ENCODE data around the gene RPS6KA2. TPM values are rescaled to one million over a fixed set of nuclear protein-coding genes. Genes with fewer than 3 reads are reported as not detected.
"Not testable (repeated sequence)": the region's sequence is repeated elsewhere in the genome, so short reads cannot be mapped to it uniquely, and the experiment has no call there.

Gene RPS6KA2
- total RNA-seq, 1 donor from 2014 or later = 103 TPM

GRCh38 chr6:166545156-166546034 is 81.7 kb downstream of the RPS6KA2 start:
- intact Hi-C loops (cut with DNase I) = no loop called here

GRCh38 chr6:166544296-166544605 is 82.8 kb downstream of the RPS6KA2 start:
- intact Hi-C loops (cut with DNase I) = no loop called here
- DNase-seq (ENCODE audit: low spot score) = no peak

More at GRCh38 chr6:166545156-166546034, 81.7 kb downstream of the RPS6KA2 start:
- DNase-seq (ENCODE audit: low spot score) = no peak

GRCh38 chr6:166543603-166544295 is 83.3 kb downstream of the RPS6KA2 start:
- intact Hi-C loops (cut with DNase I) = no loop called here
- DNase-seq (ENCODE audit: low spot score) = no peak

- no peak for DNase-seq (ENCODE audit: low spot score)
These were observed 84.5 kb downstream of the RPS6KA2 start for GRCh38 chr6:166542580-166542912.

GRCh38 chr6:166541876-166542579 is 85.0 kb downstream of the RPS6KA2 start:
- DNase-seq (ENCODE audit: low spot score) = no peak
- intact Hi-C loops (cut with DNase I) = no loop called here

More at GRCh38 chr6:166542580-166542912, 84.5 kb downstream of the RPS6KA2 start:
- intact Hi-C loops (cut with DNase I) = no loop called here

GRCh38 chr6:166541366-166541765 is 85.7 kb downstream of the RPS6KA2 start:
- intact Hi-C loops (cut with DNase I) = no loop called here

GRCh38 chr6:166540631-166541331 is 86.3 kb downstream of the RPS6KA2 start:
- intact Hi-C loops (cut with DNase I) = no loop called here
- no peak for DNase-seq (ENCODE audit: low spot score)

More at GRCh38 chr6:166541366-166541765, 85.7 kb downstream of the RPS6KA2 start:
- DNase-seq (ENCODE audit: low spot score) = no peak

GRCh38 chr6:166539543-166539942 is 87.5 kb downstream of the RPS6KA2 start:
- no peak for DNase-seq (ENCODE audit: low spot score)
- intact Hi-C loops (cut with DNase I) = no loop called here

- intact Hi-C loops (cut with DNase I); DNase-seq (ENCODE audit: low spot score): not testable (repeated sequence)
These were observed 88.1 kb downstream of the RPS6KA2 start for GRCh38 chr6:166539011-166539385.

- DNase-seq (ENCODE audit: low spot score) = no peak
- intact Hi-C loops (cut with DNase I) = no loop called here
These were observed 88.6 kb downstream of the RPS6KA2 start for GRCh38 chr6:166538297-166539010.

- intact Hi-C loops (cut with DNase I) = no loop called here
- no peak for DNase-seq (ENCODE audit: low spot score)
These were observed 92.2 kb downstream of the RPS6KA2 start for GRCh38 chr6:166534658-166535406.

- DNase-seq (ENCODE audit: low spot score) = no peak
- intact Hi-C loops (cut with DNase I) = no loop called here
These were observed 93.7 kb downstream of the RPS6KA2 start for GRCh38 chr6:166533205-166533824.

- DNase-seq (ENCODE audit: low spot score) = no peak
- intact Hi-C loops (cut with DNase I) = no loop called here
These were observed 94.7 kb downstream of the RPS6KA2 start for GRCh38 chr6:166532302-166532701.

GRCh38 chr6:166530211-166531095 is 96.6 kb downstream of the RPS6KA2 start:
- intact Hi-C loops (cut with DNase I) = no loop called here
- no peak for DNase-seq (ENCODE audit: low spot score)

- intact Hi-C loops (cut with DNase I) = no loop called here
- no peak for DNase-seq (ENCODE audit: low spot score)
These were observed 97.5 kb downstream of the RPS6KA2 start for GRCh38 chr6:166529586-166529985.

GRCh38 chr6:166529058-166529457 is 98.0 kb downstream of the RPS6KA2 start:
- intact Hi-C loops (cut with DNase I); DNase-seq (ENCODE audit: low spot score): not testable (repeated sequence)

GRCh38 chr6:166527849-166528248 is 99.2 kb downstream of the RPS6KA2 start:
- no peak for DNase-seq (ENCODE audit: low spot score)
- intact Hi-C loops (cut with DNase I) = no loop called here
